Stimulated activated CD8-positive, alpha-beta memory T cell treated with anti-CD3 and anti-CD28 coated beads, Interleukin-7, amount 100 ng/mL, for 24 hours (primary cell): ENCODE results near the gene GABBR1.

Experiments
- DNase-seq: peaks from one replicate; pipeline ENCODE4 v3.0.0-alpha.2; 2020; ENCODE audit warnings: low read depth

GABBR1 gene

DNA sequence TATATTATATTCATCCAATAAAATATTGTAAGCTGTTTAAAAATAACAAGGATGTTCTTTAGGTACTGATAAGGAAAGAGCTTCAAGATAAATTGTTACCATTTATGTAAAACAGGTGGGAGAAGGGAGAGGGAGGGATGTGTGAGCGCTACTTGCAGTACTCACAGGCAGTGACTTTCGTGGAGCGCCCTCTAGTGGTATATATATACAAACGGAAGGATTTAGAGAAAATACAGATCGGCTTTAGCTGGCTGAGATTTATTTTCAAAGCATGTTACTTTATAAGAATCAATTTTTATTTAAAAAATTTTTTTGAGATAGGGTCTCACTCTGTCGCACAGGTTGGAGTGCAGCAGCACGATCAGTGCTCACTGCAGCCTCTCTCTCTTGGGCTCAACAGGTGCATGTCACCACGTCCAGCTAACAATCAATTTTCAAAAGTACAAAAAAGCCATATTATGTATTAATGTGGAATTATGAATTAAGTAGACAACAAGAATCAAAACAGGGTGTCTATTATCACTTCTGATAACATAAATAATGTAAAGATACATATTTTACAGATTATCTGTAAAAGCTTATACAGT is 20.6 kb upstream of the GABBR1 start:
- DNase-seq = no peak

DNA sequence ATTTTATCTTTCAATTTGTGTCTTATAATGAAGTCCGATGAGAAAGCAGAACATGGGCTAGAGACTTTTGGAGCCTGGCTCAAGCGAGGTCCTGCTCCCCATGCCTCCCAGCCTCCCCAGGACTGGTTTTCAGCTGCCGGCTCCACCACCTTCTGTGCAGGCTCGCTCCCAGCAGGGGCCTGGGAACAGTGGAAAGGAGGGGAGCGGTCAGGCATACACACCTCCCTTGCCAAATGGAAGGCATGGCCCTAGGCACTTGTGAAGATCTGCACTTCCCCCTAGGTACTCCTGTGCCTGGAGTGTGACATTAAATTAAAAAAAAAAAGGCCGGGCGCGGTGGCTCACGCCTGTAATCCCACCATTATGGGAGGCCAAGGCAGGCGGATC is 19.2 kb upstream of the GABBR1 start:
- DNase-seq = no peak

DNA sequence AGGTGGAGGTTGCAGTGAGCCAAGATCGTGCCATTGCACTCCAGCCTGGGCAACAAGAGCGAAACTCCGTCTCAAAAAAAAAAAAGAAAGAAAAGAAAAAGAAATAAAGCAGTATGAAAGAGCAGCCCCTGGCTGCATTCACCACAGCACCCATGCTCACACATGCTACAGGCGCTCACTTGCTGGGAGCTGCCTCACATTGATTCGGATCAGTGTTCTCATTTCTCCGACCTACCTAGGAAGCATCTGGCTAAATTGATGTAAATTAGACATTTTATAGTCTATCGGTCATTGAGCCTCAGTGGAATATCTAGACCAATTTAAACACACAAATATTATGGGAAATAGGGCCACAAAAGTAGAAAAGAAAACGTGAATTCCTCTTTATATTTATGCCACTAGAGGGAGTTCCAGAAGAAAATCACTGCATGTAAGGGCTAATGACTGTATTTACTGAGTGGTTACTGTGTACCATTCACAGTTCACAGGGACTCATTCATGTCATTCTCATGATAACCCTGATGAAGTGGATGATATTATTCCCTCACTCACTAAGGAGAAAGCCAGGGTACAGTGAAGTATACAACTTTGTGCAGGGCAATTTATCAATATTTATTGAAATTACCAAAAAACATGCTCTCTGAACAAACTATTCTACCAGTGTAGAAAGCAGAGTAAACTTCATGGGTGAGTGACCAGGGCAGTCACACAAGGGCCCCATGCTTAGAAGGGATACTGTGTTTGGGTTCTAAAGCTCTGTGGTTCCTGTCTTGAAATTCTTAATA is 18.6 kb upstream of the GABBR1 start:
- DNase-seq = no peak

DNA sequence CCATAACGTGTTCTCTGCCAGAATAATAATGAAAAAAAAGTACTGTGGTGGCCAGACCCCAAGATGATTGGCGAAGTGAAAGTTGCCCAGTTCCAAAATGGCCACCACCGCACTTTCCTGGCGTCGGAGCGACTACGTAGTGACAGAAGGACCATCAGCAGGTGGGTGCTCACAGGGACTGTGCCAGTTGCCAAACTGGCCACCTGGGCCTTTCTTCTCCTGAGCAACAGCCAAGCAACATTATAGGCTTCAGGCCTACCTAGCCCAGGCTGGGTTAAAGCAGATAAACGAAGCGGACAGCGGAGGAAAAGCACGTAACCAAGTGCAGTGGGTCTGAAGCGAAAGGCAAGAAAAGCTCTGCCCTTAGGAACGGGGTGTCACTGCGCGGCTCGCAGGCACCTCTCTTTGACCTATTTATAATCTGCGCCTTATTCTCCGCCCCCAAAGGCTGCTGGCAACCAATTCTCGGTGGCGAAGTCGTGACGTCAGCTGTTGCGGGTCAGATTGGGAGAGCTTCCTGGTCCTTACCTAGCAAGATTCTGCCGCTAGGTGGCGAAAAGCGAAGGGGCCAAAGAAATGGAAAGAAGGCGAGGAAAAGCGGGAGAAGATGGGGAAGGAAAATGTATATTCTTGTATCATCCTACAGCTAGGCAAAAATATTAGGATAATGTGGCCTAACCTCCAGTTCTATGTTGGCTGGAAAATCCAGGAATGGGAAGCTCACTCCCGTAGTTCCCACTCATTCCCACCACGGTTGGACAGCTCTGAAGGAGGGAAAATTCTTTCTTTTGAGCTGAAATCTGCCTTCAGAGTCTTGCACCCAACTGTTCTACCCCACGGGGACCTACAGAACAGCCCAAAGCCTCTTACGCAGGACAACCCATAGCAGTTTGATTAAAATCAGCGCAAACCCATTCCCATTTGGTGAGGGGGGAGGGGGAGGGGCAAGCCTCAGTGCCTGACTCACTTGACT is 17.0 kb upstream of the GABBR1 start:
- peak; percentile 98 for DNase-seq

DNA sequence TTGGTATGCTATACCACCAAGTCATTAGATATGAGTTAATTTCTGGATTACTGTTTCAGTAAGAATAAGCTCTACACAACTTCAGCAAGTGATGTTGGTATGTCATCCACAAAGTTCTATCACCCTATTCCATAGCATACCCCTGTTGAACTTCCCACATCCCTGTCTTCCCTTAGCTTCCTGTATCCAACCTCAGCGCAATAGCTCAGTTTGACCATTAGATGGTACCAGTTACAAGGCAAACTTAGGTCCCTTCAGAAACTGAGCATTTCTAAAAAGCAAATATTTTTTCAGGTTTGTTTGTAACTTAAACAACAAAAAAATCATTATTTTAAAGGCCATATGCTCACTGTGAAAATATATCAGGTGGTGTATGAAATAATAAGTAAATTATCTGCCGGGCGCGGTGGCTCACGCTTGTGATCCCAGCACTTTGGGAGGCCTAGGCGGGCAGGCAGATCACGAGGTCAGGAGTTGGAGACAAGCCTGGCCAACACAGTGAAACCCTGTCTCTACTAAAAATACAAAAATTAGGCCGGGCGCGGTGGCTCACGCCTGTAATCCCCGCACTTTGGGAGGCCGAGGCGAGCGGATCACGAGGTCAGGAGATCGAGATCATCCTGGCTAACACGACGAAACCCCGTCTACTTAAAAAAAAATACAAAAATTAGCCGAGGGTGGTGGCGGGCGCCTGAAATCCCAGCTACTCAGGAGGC is 15.1 kb upstream of the GABBR1 start:
- DNase-seq = no peak

DNA sequence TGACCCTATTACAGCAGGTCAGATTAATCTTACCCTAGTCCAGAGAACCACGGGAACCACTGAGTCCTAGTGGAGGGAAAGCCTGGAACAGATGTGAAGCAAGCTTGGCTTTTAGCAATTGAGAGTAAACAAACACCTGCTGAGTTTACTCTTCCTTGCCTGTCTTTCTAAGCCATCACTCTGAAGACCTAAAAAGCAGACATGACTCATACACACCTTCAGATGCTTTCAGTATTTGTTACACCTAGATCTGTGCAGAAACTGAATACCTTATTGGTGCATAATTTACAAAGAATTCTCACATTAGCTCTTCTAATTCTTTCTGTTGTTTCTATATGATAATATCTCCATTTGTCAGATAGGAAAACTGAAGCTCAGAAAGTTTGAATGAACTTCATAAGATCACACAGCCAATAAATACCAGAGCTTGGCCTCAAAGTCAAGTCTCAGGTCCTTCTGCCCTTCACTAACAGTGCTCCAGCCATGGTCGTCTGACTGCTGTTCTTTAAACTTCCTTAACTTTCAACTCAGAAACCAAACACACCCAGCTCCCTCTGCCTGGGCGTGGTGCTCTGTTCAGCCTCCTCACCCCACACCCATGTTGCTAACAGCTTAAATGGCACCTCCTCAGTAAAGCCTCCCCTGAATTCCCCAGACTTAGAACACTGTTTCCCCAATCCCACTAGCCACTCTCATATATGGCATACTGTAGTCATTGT is 8.6 kb upstream of the GABBR1 start:
- no peak for DNase-seq

DNA sequence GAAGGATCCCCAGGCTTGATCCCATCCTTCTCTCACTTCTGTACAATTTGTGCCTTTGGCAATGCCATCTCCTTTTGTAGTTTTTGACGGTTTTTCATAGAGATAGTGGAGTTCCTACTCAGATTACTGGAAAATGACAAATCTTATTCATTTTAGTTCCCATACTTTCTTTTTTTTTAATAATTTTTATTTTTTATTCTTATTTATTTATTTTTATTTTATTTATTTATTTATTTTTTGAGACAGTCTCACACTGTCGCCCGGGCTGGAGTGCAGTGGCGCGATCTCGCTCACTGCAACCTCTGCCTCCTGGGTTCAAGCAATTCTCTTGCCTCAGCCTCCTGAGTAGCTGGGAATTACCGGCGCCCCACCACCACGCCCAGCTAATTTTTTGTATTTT is 4.3 kb upstream of the GABBR1 start:
- DNase-seq = no peak

DNA sequence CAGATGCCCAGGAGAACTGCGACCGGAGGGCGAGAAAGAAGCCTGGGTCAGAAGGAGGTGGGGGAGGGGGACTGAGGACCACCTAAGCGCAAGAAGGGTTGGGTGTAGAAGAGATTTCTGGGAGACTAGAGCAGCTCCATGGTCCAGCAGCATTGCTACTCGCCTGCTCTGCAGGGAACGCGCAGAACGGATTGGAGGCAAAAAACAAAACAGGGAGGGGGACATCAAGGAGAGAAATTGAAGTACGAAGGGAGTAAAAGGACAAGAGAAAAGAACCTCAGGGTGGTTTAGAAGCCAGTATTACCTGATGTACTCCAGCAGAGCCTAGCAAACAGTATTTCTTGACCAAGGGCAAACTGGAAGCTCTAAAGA is 537 bp upstream of the GABBR1 start:
- no peak for DNase-seq

DNA sequence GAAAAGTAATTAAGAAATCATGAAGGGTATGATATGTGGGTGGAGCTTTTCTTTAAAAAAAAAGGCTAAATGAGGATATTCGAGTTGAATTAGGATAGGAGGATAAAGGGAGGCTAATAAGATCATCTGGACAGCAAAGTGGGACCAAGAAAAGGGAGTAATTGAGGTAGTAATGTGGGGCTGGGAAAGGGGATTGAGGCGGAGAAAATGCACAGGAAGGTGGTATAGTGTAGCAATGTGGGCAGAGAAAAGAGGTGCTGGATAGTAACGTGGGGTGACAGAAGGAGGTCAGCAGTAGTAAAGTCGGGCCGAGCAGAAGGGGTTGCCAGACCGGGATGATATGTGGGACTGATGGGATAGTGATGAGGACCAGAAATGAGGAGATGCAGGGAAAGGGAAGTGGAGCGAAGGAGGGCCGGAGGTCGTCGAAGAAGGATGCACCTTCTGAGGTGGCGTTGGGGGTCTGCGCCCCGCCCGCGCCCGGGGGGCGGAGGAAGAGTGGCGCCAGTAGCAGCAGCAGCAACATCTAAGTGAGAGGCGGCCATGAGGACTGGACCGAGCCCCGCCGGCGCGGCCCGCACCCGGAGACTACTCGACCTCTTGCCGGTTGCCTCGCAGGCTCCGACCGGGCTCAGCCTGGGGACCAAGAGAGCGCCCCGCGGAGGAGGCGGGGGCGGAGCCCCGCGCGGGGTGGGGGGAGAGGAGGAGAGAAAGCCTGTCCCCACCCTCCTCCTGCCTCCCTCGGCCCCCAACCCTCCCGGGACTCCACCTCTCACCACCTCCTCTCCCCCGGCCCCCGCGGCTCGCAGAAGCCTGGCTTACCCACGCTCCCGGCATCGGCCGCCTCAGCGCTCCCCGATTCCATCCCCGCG is 887 bp downstream of the GABBR1 start:
- DNase-seq = no peak

DNA sequence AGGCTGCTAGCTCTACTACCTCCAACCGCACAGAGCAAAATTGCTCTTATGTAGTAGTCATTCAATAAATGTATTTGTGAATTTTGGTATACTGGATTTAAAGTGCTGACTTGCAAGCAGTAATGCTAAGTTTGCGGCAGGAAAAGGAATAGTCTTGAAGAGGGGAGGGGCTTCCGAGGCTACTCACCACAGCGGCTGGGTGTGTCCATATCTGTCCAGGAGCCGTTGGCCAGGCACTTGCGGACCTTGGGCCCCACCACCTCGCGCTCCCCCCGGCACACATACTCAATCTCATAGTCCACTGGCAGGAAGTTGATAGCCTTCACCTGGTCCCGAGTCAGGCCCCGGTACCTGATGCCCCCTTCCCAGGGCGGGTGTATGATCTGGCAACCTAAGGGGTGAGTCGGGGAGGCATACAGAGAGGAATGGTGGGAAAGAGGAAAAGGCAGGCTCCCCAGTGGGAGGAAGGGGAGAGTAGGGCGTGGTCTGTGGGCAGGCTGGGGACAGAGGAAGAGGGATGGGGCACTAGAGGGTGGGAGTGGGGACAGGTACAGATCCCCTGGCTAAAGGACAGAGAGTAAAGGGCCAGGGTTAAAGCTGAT is 1.7 kb downstream of the GABBR1 start:
- DNase-seq = no peak

DNA sequence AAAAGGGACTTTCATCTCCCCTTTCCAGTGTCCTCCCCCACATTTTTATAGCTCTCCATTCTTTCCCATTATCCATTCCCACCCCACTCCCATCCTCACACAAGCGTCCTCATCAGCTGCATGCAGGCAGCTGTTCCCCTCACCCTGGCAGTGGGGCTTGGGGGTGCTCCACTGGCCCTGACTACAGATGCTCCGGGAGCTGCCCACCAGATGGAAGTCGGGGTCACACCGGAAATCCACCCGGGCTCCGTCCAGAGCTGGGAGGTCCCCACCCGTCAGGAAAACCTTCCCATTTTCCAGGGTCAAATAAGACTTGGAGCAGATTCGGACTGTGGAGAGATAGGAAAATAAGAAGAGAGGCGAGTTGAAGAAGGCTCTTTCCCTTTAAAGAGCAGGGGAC is 2.7 kb downstream of the GABBR1 start:
- DNase-seq = no peak

DNA sequence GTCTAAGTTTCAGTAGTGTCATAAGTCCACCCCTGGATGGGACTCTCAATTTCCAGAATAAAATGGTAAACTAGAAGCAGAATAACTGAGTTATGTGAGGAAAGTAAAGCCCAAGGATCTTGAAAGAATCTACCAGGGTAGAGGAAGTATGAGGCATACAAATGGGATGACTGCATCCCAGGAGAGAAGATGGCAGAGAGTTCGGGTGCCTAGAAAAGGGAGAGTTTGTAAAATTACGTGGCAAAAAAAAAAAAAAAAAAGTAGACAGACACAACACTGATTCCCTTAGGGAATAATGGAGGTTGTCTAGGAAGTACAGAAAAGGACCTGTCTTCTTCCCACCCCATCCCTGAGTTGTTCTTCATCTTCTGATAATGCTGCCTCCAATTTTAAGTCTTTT is 3.4 kb downstream of the GABBR1 start:
- DNase-seq = no peak

DNA sequence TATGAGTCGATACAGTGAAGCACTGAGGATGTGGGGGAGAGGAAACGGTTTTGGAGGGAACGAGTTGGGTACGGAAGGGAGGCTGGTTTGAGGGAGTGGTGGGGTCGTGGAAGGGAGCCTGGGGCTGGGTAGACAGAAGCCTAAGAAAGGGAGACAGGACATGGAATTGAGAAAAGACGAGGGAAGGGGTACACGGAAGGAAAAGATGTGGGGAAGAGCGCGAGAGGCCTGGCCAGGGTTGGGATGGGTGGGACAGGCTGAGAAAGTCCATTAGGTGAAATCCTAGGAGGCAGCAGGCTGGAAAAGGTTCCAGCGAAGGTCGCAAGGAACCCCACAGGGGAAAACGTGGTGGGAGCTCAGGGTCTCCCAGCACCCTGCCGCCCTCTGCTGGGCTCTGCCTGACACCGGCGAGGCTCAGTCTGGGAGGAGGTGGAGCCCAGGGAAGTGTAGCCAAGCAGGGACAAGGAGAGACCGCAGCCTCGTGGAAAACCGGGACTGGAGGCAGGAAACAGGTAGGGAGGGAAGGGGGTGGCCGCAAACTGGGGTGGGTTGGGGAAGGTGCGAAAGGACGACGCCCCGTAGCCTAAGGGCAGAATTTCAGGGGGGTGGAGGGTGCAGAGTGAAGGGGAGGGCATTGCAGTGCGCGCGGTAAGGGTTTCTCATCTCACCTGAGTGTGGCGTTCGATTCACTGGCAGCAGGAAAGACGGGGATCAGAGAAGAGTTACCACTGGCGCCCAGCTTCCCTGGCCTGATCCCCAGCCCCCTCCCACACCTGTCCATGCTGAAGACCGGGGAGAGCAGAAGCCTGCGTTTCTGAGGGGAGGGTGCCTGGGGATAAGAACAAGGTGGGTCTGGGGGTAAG is 4.3 kb downstream of the GABBR1 start:
- DNase-seq = no peak

DNA sequence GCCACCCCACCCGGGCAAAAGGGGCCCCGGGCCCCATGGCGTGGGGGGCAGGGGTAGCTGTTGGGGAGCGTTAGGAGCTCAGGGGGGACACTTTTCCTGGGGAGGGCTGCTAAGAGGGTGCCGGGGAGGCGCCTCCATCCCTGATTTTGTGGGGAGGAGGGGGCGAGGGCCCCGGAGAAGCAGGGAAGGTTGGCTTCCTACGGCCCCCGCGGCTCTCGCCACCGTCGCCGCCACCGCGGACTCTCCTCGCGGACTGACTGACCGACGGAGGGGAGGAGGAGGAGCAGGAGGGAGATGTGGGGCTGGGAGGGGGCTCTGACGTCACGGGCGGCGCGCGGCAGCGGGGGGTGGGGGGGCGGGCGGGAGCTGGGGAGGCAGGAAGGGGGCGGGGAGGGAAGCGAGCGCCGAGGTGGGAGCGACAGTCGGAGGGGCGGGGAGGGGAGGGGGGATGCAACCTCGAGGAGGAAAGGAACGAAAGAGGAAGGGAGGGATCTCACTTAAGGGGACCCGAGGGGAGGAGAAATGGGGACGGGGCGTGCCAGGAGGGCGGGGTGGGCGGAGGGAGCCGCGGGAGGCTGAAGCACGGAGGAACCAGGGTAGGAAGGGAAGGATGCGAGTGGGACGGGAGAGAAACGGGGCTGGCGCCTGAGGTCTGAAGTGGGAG is 5.1 kb downstream of the GABBR1 start:
- DNase-seq = no peak

DNA sequence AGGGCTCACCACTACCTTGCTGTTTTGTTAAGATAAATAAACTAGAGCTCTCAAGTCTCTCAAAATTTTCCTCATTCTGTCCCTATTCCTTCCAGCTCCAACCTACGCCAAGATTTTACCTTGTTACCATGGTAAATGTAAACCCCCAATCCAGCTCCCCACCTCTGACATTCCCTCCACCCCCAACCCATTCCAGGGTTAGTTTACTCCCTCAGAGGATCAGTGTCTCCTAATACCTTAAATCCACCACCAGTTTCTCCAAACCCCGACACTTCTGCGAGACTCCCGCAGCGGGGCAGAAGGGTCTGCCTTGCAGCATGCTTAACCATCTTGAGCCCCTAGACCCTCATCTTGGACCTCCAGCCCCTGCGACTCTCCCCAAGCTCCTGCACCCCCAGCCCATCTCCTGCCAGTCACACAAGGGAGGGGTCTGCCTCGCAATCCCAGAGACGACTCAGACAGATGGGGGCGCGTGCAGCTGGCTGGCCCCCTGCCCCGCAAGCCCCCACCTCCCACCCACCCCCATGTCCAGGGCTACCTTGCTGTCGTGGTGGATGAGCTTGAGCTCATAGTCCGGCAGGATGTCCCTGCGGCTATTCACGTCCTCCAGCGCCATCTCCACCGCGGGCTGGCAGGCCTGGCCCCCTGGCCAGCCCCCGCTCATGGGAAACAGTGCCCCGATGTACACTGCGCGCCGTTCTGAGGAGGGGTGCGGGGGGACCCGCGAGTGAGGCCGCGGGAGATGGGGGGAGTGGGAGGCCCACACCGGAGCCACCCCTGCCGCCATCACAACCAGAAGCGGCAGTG is 5.8 kb downstream of the GABBR1 start:
- DNase-seq = no peak

DNA sequence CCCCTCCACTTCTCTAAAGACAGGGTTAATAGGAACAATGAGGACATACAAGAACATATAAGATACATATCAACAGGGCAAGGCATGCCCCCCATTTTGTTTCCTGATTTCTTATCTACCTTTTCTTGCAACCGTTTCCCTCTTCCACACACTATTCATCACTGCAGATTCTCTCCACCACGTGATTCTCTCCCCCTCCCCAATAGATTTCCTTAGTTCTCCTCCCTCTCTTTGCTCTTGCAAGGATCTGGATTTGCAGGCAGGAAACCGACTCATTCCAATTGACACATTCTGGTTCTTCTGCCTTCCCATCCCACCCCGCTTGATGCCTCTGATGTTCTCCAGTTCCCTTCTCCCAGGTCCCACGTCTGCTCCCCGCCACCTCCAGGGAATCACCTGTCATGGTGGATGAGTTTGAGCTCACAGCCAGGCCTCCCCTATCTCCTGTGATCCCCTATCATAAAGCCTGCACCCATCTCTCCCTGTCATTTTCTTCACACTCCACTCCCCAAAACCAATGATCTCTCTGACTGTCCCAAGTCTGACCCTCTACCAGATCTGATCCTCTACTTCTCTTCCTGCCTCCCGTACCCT is 7.5 kb downstream of the GABBR1 start:
- DNase-seq = no peak

DNA sequence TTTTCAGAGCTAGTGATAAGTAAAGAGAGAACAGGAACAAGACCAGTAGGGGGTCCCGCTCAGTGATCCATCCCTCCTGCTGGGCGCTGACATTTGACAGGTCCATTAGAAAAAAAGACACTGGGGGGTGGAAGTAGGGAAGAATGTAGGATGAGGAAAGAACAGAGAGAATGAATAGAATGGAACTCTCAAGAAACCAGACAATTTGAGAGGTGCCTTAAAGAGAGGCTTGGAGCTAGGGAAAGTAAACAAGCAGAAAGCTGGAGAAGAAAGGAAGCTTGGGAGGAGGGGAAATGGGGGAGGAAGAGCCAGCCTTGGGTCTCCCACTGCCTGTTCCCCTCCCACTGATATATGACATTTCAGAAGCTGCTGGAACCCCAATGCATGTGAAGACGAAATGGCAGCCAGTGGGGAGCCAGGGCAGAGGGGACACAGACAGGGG is 8.4 kb downstream of the GABBR1 start:
- DNase-seq = no peak
